Right atrium auricular region (tissue), 2 donors: ENCODE results near the gene IL13RA2. TPM values are rescaled to one million over a fixed set of nuclear protein-coding genes. Genes with fewer than 3 reads are reported as not detected.

ENCODE experiments used
- DNase-seq: peaks from one replicate; pipeline ENCODE4 v3.0.0-alpha.2; 2019; ENCODE audit warnings: low spot score
- H3K27ac ChIP-seq, 2 donors: fragments of 200-600 bp; sonication (generic); 1 replicate in 1 of 2; 2 replicates in 1 of 2; pipeline ENCODE4 v1.5.1; 2016 to 2019
- H3K27me3 ChIP-seq, 2 donors: fragments of 200-600 bp; sonication (generic); one replicate each; pipeline versions ENCODE4 v1.5.1 to v1.6.0; 2017 to 2019
- H3K36me3 ChIP-seq: fragments of 200-600 bp; sonication (generic); one replicate; pipeline ENCODE4 v1.5.1; 2016
- H3K4me1 ChIP-seq, 2 donors: fragments of 200-600 bp; sonication (generic); one replicate each; pipeline versions ENCODE4 v1.5.1 to v1.6.0; 2017 to 2019
- H3K4me3 ChIP-seq, 2 donors: fragments of 200-600 bp; sonication (generic); 1 replicate in 1 of 2; 2 replicates in 1 of 2; pipeline ENCODE4 v1.5.1; 2017 to 2019; ENCODE audit warnings: mild to moderate bottlenecking in 1 of 2, moderate library complexity in 1 of 2
- H3K9me3 ChIP-seq, 2 donors: fragments of 200-600 bp; sonication (generic); one replicate each; pipeline ENCODE4 v1.5.1; 2019
- CTCF ChIP-seq, 2 donors: fragments of 200-600 bp; sonication (generic); IDR thresholded peaks; one replicate each; pipeline ENCODE4 v1.5.1; 2019; ENCODE audit warnings: antibody characterized with exemption in 2 of 2
- total RNA-seq, 2 donors: library from RNA; depleted of rRNA; stranded (reverse); fragments of >200 nt; gene quantifications; one replicate each; pipeline ENCODE4 v1.1.0, GENCODE V29; 2016

IL13RA2 gene
- total RNA-seq, 2 donors from 2014 or later: 0.44 to 0.47 TPM

GRCh38 chrX:115053223-115053622, 35.8 kb upstream of the IL13RA2 start:
- Histone ChIP-seq H3K9me3 (no peaks in the 10 kb centered on the region), H3K4me3 (no peak overlapping the region), H3K27ac (no peak overlapping the region), H3K36me3 (no peaks in the 10 kb centered on the region), H3K27me3 (peaks cover 0 to 7% of the 10 kb centered on the region in 2 donors), H3K4me1 (no peaks in the 10 kb centered on the region)
- no peak for TF ChIP-seq CTCF (IDR thresholded peaks at IDR 0.05)
- DNase-seq: no peak

GRCh38 chrX:115047715-115048114, 30.3 kb upstream of the IL13RA2 start:
- TF ChIP-seq CTCF (IDR thresholded peaks at IDR 0.05): no peak
- Histone ChIP-seq H3K4me3 (no peak overlapping the region), H3K4me1 (no peaks in the 10 kb centered on the region), H3K36me3 (no peaks in the 10 kb centered on the region), H3K9me3 (no peaks in the 10 kb centered on the region), H3K27ac (no peak overlapping the region), H3K27me3 (peaks cover 0 to 7% of the 10 kb centered on the region in 2 donors)
- no peak for DNase-seq

DNA sequence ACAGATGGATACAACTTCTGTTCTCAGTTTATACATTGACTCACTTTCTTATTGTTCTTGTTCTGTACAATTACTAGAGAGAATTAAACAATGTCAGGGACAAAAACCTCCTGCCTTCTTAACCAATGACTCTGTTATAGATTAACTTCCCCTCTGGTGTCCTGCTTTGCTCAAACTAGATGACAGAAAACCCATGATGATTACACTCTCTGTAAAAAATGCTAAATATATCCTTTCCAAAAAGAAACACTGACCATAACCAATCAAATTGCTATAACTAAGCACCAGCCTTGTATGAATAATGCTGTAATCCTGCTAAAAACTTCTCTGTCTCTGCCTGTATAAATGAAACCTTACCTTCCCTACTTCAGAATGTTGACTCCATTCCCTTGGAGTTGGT, 29.8 kb upstream of the IL13RA2 start:
- no peaks in the 10 kb centered on the region for H3K36me3 ChIP-seq
- peaks cover 0 to 7% of the 10 kb centered on the region in 2 donors for H3K27me3 ChIP-seq
- H3K27ac ChIP-seq: no peak overlapping the region
- no peak overlapping the region for H3K4me3 ChIP-seq
- no peaks in the 10 kb centered on the region for H3K4me1 ChIP-seq
- H3K9me3 ChIP-seq: no peaks in the 10 kb centered on the region
- no peak for DNase-seq
- no peak for TF ChIP-seq CTCF (IDR thresholded peaks at IDR 0.05)

DNA sequence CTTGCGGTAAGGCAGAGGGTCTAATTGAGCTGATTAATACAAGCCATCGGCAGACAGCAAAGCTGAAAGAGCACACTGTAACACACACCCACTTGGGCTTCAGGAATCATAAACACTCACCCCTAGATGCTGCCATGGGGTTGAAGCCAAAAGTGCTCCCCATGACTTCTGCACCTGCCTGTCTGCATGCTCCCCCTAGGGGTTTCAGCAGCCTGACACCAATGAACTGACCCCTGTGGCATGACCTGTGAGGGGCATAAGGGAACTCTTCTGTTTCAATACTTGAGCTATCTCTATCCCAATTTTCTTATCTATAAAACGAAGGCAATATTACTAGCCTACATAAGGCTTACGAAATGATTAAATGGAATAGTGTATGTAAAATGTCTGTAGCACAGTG, 23.0 kb upstream of the IL13RA2 start:
- no peak for DNase-seq
- no peaks in the 10 kb centered on the region for H3K27me3 ChIP-seq
- no peaks in the 10 kb centered on the region for H3K36me3 ChIP-seq
- H3K27ac ChIP-seq: no peak overlapping the region
- no peaks in the 10 kb centered on the region for H3K9me3 ChIP-seq
- TF ChIP-seq CTCF (IDR thresholded peaks at IDR 0.05): no peak
- H3K4me3 ChIP-seq: no peak overlapping the region
- H3K4me1 ChIP-seq: no peaks in the 10 kb centered on the region

- Histone ChIP-seq H3K9me3 (no peaks in the 10 kb centered on the region), H3K36me3 (no peaks in the 10 kb centered on the region), H3K27ac (no peak overlapping the region), H3K4me3 (no peak overlapping the region), H3K27me3 (no peaks in the 10 kb centered on the region), H3K4me1 (no peaks in the 10 kb centered on the region)
- no peak for TF ChIP-seq CTCF (IDR thresholded peaks at IDR 0.05)
- DNase-seq: no peak
These were observed 21.0 kb upstream of the IL13RA2 start for GRCh38 chrX:115038406-115038805.

DNA sequence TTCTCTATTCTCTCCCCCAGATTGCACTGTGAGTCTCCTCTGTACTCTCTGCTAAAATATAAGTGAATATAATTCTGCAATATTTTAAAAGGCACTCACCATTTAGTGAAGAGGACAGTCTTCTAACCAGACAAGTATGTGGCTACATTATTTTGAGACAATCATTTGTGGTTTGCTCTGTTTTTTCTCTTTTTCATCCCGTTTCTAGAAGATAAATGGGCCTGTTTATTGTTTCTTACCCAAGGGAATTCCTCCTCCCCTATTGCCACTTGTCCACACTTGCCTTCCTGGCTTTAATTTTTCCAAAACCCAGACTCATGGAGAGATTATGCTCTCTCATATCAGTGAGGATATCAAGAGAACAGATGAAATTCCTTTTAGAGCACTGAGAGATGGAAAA, 18.6 kb upstream of the IL13RA2 start:
- Histone ChIP-seq H3K4me3 (no peak overlapping the region), H3K9me3 (no peaks in the 10 kb centered on the region), H3K27ac (no peak overlapping the region), H3K27me3 (no peaks in the 10 kb centered on the region), H3K36me3 (no peaks in the 10 kb centered on the region), H3K4me1 (no peaks in the 10 kb centered on the region)
- no peak for DNase-seq
- no peak for TF ChIP-seq CTCF (IDR thresholded peaks at IDR 0.05)
